ENCODE measurements around the gene MYCBPAP.

MYCBPAP gene

DNA sequence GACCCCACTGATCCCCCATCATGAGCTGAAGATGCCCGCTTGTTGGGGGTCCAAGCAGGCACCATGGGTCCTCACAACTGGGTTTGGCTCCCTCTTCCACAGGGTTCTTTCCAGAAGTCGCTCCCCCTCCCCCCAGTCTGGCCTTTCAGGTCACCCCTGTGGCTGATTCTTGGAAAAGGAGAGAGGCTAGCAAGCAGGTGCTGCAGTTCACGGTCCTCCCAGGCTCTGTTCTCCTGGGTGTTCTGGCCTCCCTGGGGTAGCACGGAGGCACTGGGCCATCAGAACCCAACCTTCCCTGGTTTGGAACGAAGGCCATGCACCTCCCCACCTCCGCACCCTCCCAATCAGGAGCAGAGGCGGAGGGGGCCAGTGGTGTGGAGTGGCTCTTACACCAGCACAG is 71.2 kb downstream of the MYCBPAP start:
- Histone ChIP-seq H3K9me3 (ENCODE audit: control insufficient read depth in 1 of 2, low read length in 2 of 2) (no peaks in the 10 kb centered on the region), H3K4me3 (ENCODE audit: low read depth in 1 of 2, low read length in 2 of 2) (no peak overlapping the region), H3K27ac (ENCODE audit: low read depth, low read length) (no peak overlapping the region), H3K27me3 (ENCODE audit: control insufficient read depth in 1 of 2, insufficient read depth in 2 of 2, low read length in 2 of 2) (peaks cover 0 to 12% of the 10 kb centered on the region in 2 donors), H3K4me1 (ENCODE audit: control insufficient read depth in 1 of 2, insufficient read depth in 2 of 2, low read length in 2 of 2) (no peaks in the 10 kb centered on the region), H3K36me3 (ENCODE audit: control insufficient read depth in 1 of 2, insufficient read depth in 2 of 2, low read length in 2 of 2) (no peaks in the 10 kb centered on the region), H3K9ac (ENCODE audit: low read depth in 1 of 2, low read length in 2 of 2) (no peak overlapping the region)

DNA sequence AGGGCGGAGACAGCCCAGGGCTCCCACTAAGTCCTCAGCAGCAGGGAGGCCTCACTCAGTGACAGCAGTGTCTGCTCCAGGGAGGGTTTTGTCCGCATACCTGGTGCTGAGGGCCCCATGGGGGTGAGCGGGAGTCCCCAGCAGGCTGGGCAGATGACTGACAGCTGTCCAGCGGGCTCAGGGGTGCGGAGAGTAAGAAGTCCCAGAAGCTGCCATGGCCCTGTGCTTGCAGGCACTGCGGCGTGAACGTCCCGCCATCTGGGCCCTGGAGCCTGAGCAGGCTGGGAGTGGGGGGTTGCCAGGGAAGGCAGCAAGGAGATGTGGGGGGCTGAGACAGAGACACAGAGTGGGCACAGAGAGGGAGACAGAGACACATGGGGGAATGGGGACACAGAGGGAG is 72.4 kb downstream of the MYCBPAP start:
- no peaks in the 10 kb centered on the region for H3K4me1 ChIP-seq (ENCODE audit: control insufficient read depth in 1 of 2, insufficient read depth in 2 of 2, low read length in 2 of 2)
- peaks cover 0 to 12% of the 10 kb centered on the region in 2 donors for H3K27me3 ChIP-seq (ENCODE audit: control insufficient read depth in 1 of 2, insufficient read depth in 2 of 2, low read length in 2 of 2)
- no peaks in the 10 kb centered on the region for H3K36me3 ChIP-seq (ENCODE audit: control insufficient read depth in 1 of 2, insufficient read depth in 2 of 2, low read length in 2 of 2)
- no peak overlapping the region for H3K4me3 ChIP-seq (ENCODE audit: low read depth in 1 of 2, low read length in 2 of 2)
- H3K9ac ChIP-seq (ENCODE audit: low read depth in 1 of 2, low read length in 2 of 2): no peak overlapping the region
- H3K27ac ChIP-seq (ENCODE audit: low read depth, low read length): no peak overlapping the region
- H3K9me3 ChIP-seq (ENCODE audit: control insufficient read depth in 1 of 2, low read length in 2 of 2): no peaks in the 10 kb centered on the region
